ENCODE results near the gene KLHL15.

GRCh38 chrX:23992431-23992830, 34.6 kb downstream of the KLHL15 start:
- TF ChIP-seq POLR2A (IDR thresholded peaks at IDR 0.05) (no peak), EP300 (IDR thresholded peaks at IDR 0.05) (no peak)
- TF ChIP-seq, protein P1, sequence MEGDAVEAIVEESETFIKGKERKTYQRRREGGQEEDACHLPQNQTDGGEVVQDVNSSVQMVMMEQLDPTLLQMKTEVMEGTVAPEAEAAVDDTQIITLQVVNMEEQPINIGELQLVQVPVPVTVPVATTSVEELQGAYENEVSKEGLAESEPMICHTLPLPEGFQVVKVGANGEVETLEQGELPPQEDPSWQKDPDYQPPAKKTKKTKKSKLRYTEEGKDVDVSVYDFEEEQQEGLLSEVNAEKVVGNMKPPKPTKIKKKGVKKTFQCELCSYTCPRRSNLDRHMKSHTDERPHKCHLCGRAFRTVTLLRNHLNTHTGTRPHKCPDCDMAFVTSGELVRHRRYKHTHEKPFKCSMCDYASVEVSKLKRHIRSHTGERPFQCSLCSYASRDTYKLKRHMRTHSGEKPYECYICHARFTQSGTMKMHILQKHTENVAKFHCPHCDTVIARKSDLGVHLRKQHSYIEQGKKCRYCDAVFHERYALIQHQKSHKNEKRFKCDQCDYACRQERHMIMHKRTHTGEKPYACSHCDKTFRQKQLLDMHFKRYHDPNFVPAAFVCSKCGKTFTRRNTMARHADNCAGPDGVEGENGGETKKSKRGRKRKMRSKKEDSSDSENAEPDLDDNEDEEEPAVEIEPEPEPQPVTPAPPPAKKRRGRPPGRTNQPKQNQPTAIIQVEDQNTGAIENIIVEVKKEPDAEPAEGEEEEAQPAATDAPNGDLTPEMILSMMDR (IDR thresholded peaks at IDR 0.05) = no peak
